HEK293T (cell line): Measurements from ENCODE around the gene SPA17.

Source experiments
- CTCF ChIA-PET: fragments of 350-600 bp; formaldehyde crosslinking; extraction: SDS; loops from one replicate; lab custom pipeline; 2021; ENCODE audit warnings: antibody characterized with exemption, inconsistent platforms; lab: Yijun Ruan, JAX
- POLR2A ChIA-PET: fragments of 350-600 bp; formaldehyde crosslinking; extraction: SDS; loops from one replicate; lab custom pipeline; 2020; ENCODE audit warnings: antibody characterized with exemption, inconsistent platforms; lab: Yijun Ruan, JAX
- DNase-seq: peaks from one replicate; pipeline ENCODE4 v3.0.0; 2012; ENCODE audit warnings: mixed read lengths; ENCODE audit errors: extremely low spot score
- ARNT ChIP-seq: fragments of 450-650 bp; IDR thresholded peaks from 2 replicates; pipeline ENCODE4 v1.6.1; 2017; ENCODE audit warnings: mild to moderate bottlenecking
- BHLHE40 ChIP-seq: fragments of 450-650 bp; IDR thresholded peaks from 2 replicates; pipeline ENCODE4 v1.6.1; 2016; ENCODE audit warnings: mild to moderate bottlenecking, moderate library complexity, borderline replicate concordance
- CTBP1 ChIP-seq: fragments of 450-650 bp; IDR thresholded peaks from 2 replicates; pipeline ENCODE4 v1.6.1; 2016; ENCODE audit warnings: borderline replicate concordance
- ELF4 ChIP-seq: fragments of 450-650 bp; IDR thresholded peaks from 2 replicates; pipeline ENCODE4 v1.6.1; 2017; ENCODE audit warnings: antibody characterized with exemption
- FOXA1 ChIP-seq: fragments of 450-650 bp; IDR thresholded peaks from 2 replicates; pipeline ENCODE4 v1.6.1; 2016; ENCODE audit warnings: mild to moderate bottlenecking
- FOXK2 ChIP-seq: fragments of 450-650 bp; IDR thresholded peaks from 2 replicates; pipeline ENCODE4 v1.6.1; 2016; ENCODE audit warnings: mild to moderate bottlenecking
- FOXM1 ChIP-seq: fragments of 450-650 bp; IDR thresholded peaks from 2 replicates; pipeline ENCODE4 v1.6.1; 2017; ENCODE audit warnings: mild to moderate bottlenecking, borderline replicate concordance
- HDGF ChIP-seq: fragments of 450-650 bp; IDR thresholded peaks from 2 replicates; pipeline ENCODE4 v1.6.1; 2017; ENCODE audit warnings: antibody characterized with exemption, borderline replicate concordance
- L3MBTL2 ChIP-seq: fragments of 450-650 bp; conservative IDR thresholded peaks from 2 replicates; pipeline ENCODE4 v1.6.1; 2016; ENCODE audit warnings: mild to moderate bottlenecking
- LEF1 ChIP-seq: fragments of 450-650 bp; IDR thresholded peaks from 2 replicates; pipeline ENCODE4 v1.6.1; 2017; ENCODE audit warnings: mild to moderate bottlenecking, borderline replicate concordance
- NFRKB ChIP-seq: fragments of 450-650 bp; IDR thresholded peaks from 2 replicates; pipeline ENCODE4 v1.6.1; 2016; ENCODE audit warnings: mild to moderate bottlenecking, moderate library complexity
- PKNOX1 ChIP-seq: fragments of 450-650 bp; IDR thresholded peaks from 2 replicates; pipeline ENCODE4 v1.6.1; 2016
- SP1 ChIP-seq: fragments of 450-650 bp; IDR thresholded peaks from 2 replicates; pipeline ENCODE4 v1.6.1; 2017
- SUZ12 ChIP-seq: fragments of 450-650 bp; IDR thresholded peaks from 2 replicates; pipeline ENCODE4 v1.6.1; 2016; ENCODE audit warnings: mild to moderate bottlenecking
- TARDBP ChIP-seq: fragments of 450-650 bp; IDR thresholded peaks from 2 replicates; pipeline ENCODE4 v1.6.1; 2016
- ZNF384 ChIP-seq: fragments of 450-650 bp; IDR thresholded peaks from 2 replicates; pipeline ENCODE4 v1.6.1; 2016

The SPA17 gene

GRCh38 chr11:124682443-124682842, 8.7 kb downstream of the SPA17 start:
- POLR2A ChIA-PET, result no interaction called here
- DNase-seq, result no peak
- CTCF ChIA-PET, result no interaction called here
- TF ChIP-seq L3MBTL2 (no peak), HDGF (no peak), CTBP1 (no peak), NFRKB (no peak), TARDBP (no peak), PKNOX1 (no peak), ARNT (no peak), SUZ12 (no peak), ELF4 (no peak), FOXA1 (no peak), FOXM1 (no peak), SP1 (no peak), ZNF384 (no peak), BHLHE40 (no peak), FOXK2 (no peak), LEF1 (no peak)

- TF ChIP-seq SP1 (no peak), FOXK2 (no peak), TARDBP (no peak)
- DNase-seq, result no peak
- POLR2A ChIA-PET, result no interaction called here
- CTCF ChIA-PET, result no interaction called here
These were observed 19.4 kb downstream of the SPA17 start for GRCh38 chr11:124693142-124693541.

GRCh38 chr11:124699547-124699946, 25.8 kb downstream of the SPA17 start:
- POLR2A ChIA-PET, result no interaction called here
- TF ChIP-seq FOXA1 (no peak), L3MBTL2 (no peak), TARDBP (no peak), NFRKB (no peak), ZNF384 (no peak), CTBP1 (no peak), LEF1 (no peak), FOXM1 (no peak), BHLHE40 (no peak), SP1 (no peak)
- CTCF ChIA-PET, result no interaction called here
- DNase-seq, result no peak

GRCh38 chr11:124700028-124700427, 26.3 kb downstream of the SPA17 start:
- TF ChIP-seq NFRKB (no peak), SUZ12 (no peak), FOXK2 (no peak)
- CTCF ChIA-PET, result no interaction called here
- DNase-seq, result no peak
- POLR2A ChIA-PET, result no interaction called here

- ChIA-PET CTCF (no interaction called here), POLR2A (no interaction called here)
- DNase-seq, result no peak
- TF ChIP-seq L3MBTL2, result no peak
- no peak for TF ChIP-seq BHLHE40
- no peak for TF ChIP-seq SUZ12
These were observed 34.1 kb downstream of the SPA17 start for GRCh38 chr11:124707829-124708228.

GRCh38 chr11:124712392-124712791, 38.7 kb downstream of the SPA17 start:
- POLR2A ChIA-PET, result no interaction called here
- no peak for DNase-seq
- CTCF ChIA-PET, result no interaction called here
- no peak for TF ChIP-seq SP1
- TF ChIP-seq HDGF, result no peak
- TF ChIP-seq FOXK2, result no peak
- no peak for TF ChIP-seq ZNF384
- no peak for TF ChIP-seq PKNOX1
- no peak for TF ChIP-seq BHLHE40
- no peak for TF ChIP-seq CTBP1
- TF ChIP-seq LEF1, result no peak

- ChIA-PET POLR2A (interaction anchor here (0.9 to 1.8 kb wide), 2 partner anchors 23 to 27 kb away, joined by 3 to 7 read pairs; partner anchors contain the start of gene NRGN), CTCF (no interaction called here)
- TF ChIP-seq BHLHE40 (no peak), LEF1 (no peak), NFRKB (no peak), SP1 (no peak), TARDBP (no peak), SUZ12 (no peak), FOXK2 (no peak), ARNT (no peak), HDGF (no peak), FOXM1 (no peak), ZNF384 (no peak), PKNOX1 (no peak), CTBP1 (no peak)
- no peak for DNase-seq
These were observed 42.9 kb downstream of the SPA17 start for GRCh38 chr11:124716591-124716990.

GRCh38 chr11:124717421-124717785, 43.7 kb downstream of the SPA17 start:
- CTCF ChIA-PET, result interaction anchor here (1.0 kb wide), 1 partner anchor 29 kb away, joined by 3 read pairs; no protein-coding TSS in a partner anchor

More at GRCh38 chr11:124717421-124717785, 43.7 kb downstream of the SPA17 start:
- DNase-seq, result no peak
- POLR2A ChIA-PET, result interaction anchor here (0.9 to 1.8 kb wide), 2 partner anchors 23 to 26 kb away, joined by 3 to 7 read pairs; partner anchors contain the start of gene NRGN
- TF ChIP-seq ARNT (no peak), HDGF (no peak), FOXM1 (no peak)
